H1 (cell line): Measurements from ENCODE around the gene BCKDHB. TPM values are rescaled to one million over a fixed set of nuclear protein-coding genes. Genes with fewer than 3 reads are reported as not detected.

Source experiments
- CBX8 ChIP-seq: fragments of 300-800, 300-1000 bp; sonication (generic); IDR thresholded peaks from 2 replicates; pipeline ENCODE4 v1.7.1; 2016; ENCODE audit warnings: low read depth, low read length, borderline replicate concordance
- CHD1 ChIP-seq: IDR thresholded peaks from 2 replicates; pipeline ENCODE4 v1.6.1; 2012; ENCODE audit warnings: low read depth, low read length, improper control_type of control experiment
- CTBP2 ChIP-seq: IDR thresholded peaks from 2 replicates; pipeline ENCODE4 v1.7.0; 2011; ENCODE audit warnings: borderline replicate concordance, mild to moderate bottlenecking, moderate library complexity, mixed read lengths, low read length; ENCODE audit not compliant: insufficient read depth, insufficient read length
- GABPA ChIP-seq: IDR thresholded peaks from 2 replicates; pipeline ENCODE4 v1.6.1; 2011; ENCODE audit warnings: mild to moderate bottlenecking, low read length, moderate library complexity, borderline replicate concordance; ENCODE audit not compliant: insufficient read depth
- RAD21 ChIP-seq, 2 experiments: IDR thresholded peaks in 1 of 2; conservative IDR thresholded peaks in 1 of 2; 2 replicates each; pipeline ENCODE4 v1.6.1; 2011; ENCODE audit warnings: low read depth in 2 of 2, low read length in 2 of 2, improper control_type of control experiment in 1 of 2, inconsistent platforms in 1 of 2, mild to moderate bottlenecking in 1 of 2, moderate library complexity in 1 of 2
- RNF2 ChIP-seq: fragments of 200-900, 300-1000 bp; sonication (generic); IDR thresholded peaks from 2 replicates; pipeline ENCODE4 v1.7.1; 2016; ENCODE audit warnings: borderline replicate concordance, low read depth, mild to moderate bottlenecking, antibody characterized with exemption, low read length; ENCODE audit not compliant: poor library complexity, severe bottlenecking; ENCODE audit errors: missing control alignments
- SIX5 ChIP-seq: IDR thresholded peaks from 2 replicates; pipeline ENCODE4 v1.6.1; 2011; ENCODE audit warnings: mild to moderate bottlenecking, low read depth, low read length
- polyA plus RNA-seq, 7 experiments: library from polyadenylated mRNA; depleted of rRNA in 3 of 7; stranded (reverse) in 5 of 7; unstranded in 2 of 7; fragments of >200 nt in 5 of 7; fragments of 200-250 nt in 2 of 7; gene quantifications; 1 replicate in 5 of 7; 2 replicates in 1 of 7; 4 replicates in 1 of 7; pipeline versions ENCODE4 v1.2.1 to v1.2.3, GENCODE V29; 2011 to 2013; ENCODE audit warnings: missing spikeins in 2 of 7, mixed read lengths in 2 of 7
- total RNA-seq: library from RNA; stranded (reverse); fragmentation: NEBNext Ultra II Directional; extraction: Animal tissue kit (Norgen Biotek cat#: 25700); gene quantifications from 2 replicates; pipeline ENCODE4 v1.2.1, GENCODE V29; 2021
- TF ChIP-seq, protein P1 (sequence below): fragments of 300-600 bp; sonication (generic); IDR thresholded peaks from 2 replicates; pipeline ENCODE4 v1.7.1; 2012; ENCODE audit warnings: low read length, moderate library complexity, mild to moderate bottlenecking, inconsistent platforms; ENCODE audit not compliant: insufficient replicate concordance

BCKDHB gene
- total and polyA plus RNA-seq, 2 of the 8 experiments (the other 6 are each of a cell fraction or from before 2014, with no cell fraction given) = 22.1 to 30.8 TPM

DNA sequence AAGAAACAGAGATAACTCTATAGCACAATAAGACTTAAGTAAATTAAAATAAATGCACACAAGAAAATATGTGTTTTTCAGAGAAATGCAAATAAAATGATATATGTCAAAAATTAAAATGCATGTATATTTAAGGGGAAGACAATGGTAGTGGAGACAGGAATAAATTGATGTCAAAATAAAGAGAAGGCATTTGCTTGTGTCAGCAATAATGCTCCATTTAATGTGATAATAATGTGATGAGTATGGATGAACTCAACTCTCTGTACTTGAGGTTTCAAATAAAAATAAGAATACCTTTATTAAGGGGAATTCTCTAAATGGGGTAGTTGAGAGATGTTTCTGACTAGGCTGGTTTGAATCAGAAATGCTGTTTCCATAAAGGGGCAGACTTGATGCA, 45.7 kb upstream of the BCKDHB start (continued):
- TF ChIP-seq RAD21 (IDR thresholded peaks at IDR 0.05 in 1 of 2, conservative IDR thresholded peaks at IDR 0.05 in 1 of 2; ENCODE audit: low read depth in 2 of 2, low read length in 2 of 2) (no peak), SIX5 (no peak), RNF2 (no peak), CTBP2 (no peak), GABPA (no peak), CBX8 (no peak), CHD1 (no peak)
- TF ChIP-seq, protein P1, sequence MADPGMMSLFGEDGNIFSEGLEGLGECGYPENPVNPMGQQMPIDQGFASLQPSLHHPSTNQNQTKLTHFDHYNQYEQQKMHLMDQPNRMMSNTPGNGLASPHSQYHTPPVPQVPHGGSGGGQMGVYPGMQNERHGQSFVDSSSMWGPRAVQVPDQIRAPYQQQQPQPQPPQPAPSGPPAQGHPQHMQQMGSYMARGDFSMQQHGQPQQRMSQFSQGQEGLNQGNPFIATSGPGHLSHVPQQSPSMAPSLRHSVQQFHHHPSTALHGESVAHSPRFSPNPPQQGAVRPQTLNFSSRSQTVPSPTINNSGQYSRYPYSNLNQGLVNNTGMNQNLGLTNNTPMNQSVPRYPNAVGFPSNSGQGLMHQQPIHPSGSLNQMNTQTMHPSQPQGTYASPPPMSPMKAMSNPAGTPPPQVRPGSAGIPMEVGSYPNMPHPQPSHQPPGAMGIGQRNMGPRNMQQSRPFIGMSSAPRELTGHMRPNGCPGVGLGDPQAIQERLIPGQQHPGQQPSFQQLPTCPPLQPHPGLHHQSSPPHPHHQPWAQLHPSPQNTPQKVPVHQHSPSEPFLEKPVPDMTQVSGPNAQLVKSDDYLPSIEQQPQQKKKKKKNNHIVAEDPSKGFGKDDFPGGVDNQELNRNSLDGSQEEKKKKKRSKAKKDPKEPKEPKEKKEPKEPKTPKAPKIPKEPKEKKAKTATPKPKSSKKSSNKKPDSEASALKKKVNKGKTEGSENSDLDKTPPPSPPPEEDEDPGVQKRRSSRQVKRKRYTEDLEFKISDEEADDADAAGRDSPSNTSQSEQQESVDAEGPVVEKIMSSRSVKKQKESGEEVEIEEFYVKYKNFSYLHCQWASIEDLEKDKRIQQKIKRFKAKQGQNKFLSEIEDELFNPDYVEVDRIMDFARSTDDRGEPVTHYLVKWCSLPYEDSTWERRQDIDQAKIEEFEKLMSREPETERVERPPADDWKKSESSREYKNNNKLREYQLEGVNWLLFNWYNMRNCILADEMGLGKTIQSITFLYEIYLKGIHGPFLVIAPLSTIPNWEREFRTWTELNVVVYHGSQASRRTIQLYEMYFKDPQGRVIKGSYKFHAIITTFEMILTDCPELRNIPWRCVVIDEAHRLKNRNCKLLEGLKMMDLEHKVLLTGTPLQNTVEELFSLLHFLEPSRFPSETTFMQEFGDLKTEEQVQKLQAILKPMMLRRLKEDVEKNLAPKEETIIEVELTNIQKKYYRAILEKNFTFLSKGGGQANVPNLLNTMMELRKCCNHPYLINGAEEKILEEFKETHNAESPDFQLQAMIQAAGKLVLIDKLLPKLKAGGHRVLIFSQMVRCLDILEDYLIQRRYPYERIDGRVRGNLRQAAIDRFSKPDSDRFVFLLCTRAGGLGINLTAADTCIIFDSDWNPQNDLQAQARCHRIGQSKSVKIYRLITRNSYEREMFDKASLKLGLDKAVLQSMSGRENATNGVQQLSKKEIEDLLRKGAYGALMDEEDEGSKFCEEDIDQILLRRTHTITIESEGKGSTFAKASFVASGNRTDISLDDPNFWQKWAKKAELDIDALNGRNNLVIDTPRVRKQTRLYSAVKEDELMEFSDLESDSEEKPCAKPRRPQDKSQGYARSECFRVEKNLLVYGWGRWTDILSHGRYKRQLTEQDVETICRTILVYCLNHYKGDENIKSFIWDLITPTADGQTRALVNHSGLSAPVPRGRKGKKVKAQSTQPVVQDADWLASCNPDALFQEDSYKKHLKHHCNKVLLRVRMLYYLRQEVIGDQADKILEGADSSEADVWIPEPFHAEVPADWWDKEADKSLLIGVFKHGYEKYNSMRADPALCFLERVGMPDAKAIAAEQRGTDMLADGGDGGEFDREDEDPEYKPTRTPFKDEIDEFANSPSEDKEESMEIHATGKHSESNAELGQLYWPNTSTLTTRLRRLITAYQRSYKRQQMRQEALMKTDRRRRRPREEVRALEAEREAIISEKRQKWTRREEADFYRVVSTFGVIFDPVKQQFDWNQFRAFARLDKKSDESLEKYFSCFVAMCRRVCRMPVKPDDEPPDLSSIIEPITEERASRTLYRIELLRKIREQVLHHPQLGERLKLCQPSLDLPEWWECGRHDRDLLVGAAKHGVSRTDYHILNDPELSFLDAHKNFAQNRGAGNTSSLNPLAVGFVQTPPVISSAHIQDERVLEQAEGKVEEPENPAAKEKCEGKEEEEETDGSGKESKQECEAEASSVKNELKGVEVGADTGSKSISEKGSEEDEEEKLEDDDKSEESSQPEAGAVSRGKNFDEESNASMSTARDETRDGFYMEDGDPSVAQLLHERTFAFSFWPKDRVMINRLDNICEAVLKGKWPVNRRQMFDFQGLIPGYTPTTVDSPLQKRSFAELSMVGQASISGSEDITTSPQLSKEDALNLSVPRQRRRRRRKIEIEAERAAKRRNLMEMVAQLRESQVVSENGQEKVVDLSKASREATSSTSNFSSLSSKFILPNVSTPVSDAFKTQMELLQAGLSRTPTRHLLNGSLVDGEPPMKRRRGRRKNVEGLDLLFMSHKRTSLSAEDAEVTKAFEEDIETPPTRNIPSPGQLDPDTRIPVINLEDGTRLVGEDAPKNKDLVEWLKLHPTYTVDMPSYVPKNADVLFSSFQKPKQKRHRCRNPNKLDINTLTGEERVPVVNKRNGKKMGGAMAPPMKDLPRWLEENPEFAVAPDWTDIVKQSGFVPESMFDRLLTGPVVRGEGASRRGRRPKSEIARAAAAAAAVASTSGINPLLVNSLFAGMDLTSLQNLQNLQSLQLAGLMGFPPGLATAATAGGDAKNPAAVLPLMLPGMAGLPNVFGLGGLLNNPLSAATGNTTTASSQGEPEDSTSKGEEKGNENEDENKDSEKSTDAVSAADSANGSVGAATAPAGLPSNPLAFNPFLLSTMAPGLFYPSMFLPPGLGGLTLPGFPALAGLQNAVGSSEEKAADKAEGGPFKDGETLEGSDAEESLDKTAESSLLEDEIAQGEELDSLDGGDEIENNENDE = no peak
